ENCODE results near the gene PRICKLE1.

Gene PRICKLE1

DNA sequence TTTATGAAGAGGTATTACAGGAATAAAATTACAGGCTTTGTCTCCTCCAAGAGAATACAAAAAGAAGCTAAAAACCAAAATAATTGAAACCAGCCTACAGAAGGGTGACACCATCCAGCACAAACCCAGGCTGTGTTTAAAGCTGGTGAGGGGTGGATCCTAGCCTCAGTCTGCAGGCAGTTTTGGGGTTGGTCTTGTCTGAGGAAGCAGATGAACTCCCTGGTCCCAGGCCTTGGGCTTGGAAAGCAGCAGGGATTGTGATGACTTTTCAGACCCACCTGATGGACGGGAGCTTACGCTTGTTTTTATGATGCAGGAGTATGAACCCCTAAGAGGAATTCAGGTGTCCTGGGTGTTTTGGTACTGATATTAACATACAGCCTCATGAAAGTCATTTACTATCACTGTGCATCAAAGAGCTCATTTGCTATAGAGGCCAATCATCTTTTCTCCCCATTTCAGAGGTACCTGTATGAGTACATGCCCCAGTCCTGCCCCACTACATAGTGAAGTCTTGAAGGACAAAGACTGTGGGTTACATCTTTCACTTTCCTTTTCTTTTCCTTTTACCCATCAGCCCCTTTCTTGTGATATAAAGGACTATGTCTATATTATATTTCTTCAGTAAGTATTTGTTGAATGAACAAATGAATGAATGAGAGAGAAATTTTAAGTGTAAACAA lies 18.1 kb downstream of the PRICKLE1 start:
- Histone ChIP-seq H4K20me1 (ENCODE audit: insufficient read depth, low read length) (no peaks in the 10 kb centered on the region), H3K79me2 (ENCODE audit: insufficient read depth, low read length) (no peaks in the 10 kb centered on the region), H3K9ac (ENCODE audit: low read length) (no peak overlapping the region), H3K27me3 (ENCODE audit: insufficient read depth, low read length) (no peaks in the 10 kb centered on the region), H3K4me2 (ENCODE audit: low read length) (no peak overlapping the region), H3K9me3 (ENCODE audit: low read length) (no peaks in the 10 kb centered on the region), H3F3A (ENCODE audit: insufficient read depth, low read length) (no peaks in the 10 kb centered on the region), H3K36me3 (ENCODE audit: insufficient read depth, low read length) (no peaks in the 10 kb centered on the region), H3K9me2 (ENCODE audit: low read depth, low read length) (no peaks in the 10 kb centered on the region), H3K4me1 (ENCODE audit: insufficient read depth, low read length, severe bottlenecking) (no peaks in the 10 kb centered on the region), H3K4me3 (ENCODE audit: low read depth, low read length, poor library complexity, severe bottlenecking) (no peak overlapping the region), H2AFZ (ENCODE audit: low read length) (no peak overlapping the region), H3K27ac (ENCODE audit: low read depth, low read length, poor library complexity, severe bottlenecking) (no peak overlapping the region)
- TF ChIP-seq EZH2 (IDR thresholded peaks at IDR 0.05; ENCODE audit: borderline replicate concordance, low read length) = no peak
- TF ChIP-seq CTCF (IDR thresholded peaks at IDR 0.05; ENCODE audit: low read length) = no peak

DNA sequence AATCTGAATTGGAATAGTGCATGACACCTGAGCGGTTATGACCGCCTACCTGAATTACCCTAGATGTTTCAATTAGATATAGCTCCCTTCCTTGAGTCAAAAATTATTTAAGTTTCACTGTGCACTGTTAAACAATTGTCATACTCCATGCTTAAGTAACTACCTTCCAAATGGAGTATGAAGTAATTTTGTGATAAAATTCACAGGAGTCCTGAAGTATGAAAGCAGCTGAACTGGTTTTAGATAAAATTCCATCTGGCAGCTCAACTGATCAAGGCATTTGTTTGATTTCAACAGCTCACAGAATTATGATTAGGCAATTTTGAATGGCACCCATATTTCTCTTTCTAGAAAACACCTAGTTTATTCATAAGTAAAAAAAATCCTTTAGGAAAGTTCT lies 19.5 kb downstream of the PRICKLE1 start:
- Histone ChIP-seq H3K36me3 (ENCODE audit: insufficient read depth, low read length) (no peaks in the 10 kb centered on the region), H3K4me2 (ENCODE audit: low read length) (no peak overlapping the region)

DNA sequence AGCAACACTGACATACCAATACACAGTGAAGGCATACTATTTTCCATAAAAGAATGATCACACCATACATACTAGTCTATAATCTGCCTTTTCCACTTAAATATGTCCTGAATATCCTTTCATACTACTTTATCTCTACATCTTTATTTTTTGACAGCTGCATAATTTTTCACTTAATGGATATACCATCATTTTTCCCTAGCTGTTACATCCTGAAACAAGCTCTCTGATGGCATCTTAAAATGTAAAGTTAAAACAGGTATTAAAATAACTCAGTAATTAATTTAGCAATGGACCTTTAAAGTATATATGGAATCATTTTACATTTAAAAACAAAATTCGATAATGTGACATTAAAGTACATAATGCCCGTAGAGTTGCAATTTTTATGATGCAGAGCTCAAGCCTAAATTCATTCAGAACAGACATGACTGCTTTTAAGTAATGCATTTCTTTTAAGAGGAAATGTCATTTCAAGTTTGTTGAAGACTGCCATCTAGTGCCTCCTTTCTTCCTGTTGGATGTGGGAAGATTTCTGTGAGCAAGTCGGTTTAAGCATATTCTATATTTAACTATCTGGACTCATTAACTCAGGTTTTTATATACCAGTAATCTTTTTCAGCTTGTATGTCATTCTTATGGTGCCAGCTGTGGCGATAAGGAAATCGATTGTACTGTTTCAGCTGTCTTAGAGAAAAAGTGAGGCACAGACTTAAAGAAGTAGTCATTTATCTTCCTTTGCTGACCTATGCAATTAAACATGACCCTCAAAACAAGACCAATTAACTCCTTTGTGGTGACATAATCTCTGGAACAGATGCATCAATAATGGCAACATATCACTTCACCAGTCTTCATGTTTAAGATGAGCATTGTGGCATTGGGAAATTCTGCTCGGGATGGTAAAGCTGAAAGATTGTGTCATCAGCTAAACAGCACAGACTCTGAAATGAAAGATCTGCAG lies 20.3 kb downstream of the PRICKLE1 start:
- no peaks in the 10 kb centered on the region for H4K20me1 ChIP-seq (ENCODE audit: insufficient read depth, low read length)
- no peaks in the 10 kb centered on the region for H3K4me1 ChIP-seq (ENCODE audit: insufficient read depth, low read length, severe bottlenecking)
- H3K27me3 ChIP-seq (ENCODE audit: insufficient read depth, low read length) = no peaks in the 10 kb centered on the region
- H3K9me3 ChIP-seq (ENCODE audit: low read length) = no peaks in the 10 kb centered on the region
- H3K79me2 ChIP-seq (ENCODE audit: insufficient read depth, low read length) = no peaks in the 10 kb centered on the region
- no peak overlapping the region for H3K4me3 ChIP-seq (ENCODE audit: low read depth, low read length, poor library complexity, severe bottlenecking)
- H2AFZ ChIP-seq (ENCODE audit: low read length) = no peak overlapping the region
- H3K9me2 ChIP-seq (ENCODE audit: low read depth, low read length) = no peaks in the 10 kb centered on the region
- H3F3A ChIP-seq (ENCODE audit: insufficient read depth, low read length) = no peaks in the 10 kb centered on the region
- TF ChIP-seq EZH2 (IDR thresholded peaks at IDR 0.05; ENCODE audit: borderline replicate concordance, low read length) (no peak), CTCF (IDR thresholded peaks at IDR 0.05; ENCODE audit: low read length) (peak; percentile 63)
- H3K36me3 ChIP-seq (ENCODE audit: insufficient read depth, low read length) = no peaks in the 10 kb centered on the region
- no peak overlapping the region for H3K4me2 ChIP-seq (ENCODE audit: low read length)
- no peak overlapping the region for H3K27ac ChIP-seq (ENCODE audit: low read depth, low read length, poor library complexity, severe bottlenecking)
- H3K9ac ChIP-seq (ENCODE audit: low read length) = no peak overlapping the region

More for the DNA sequence above, 19.5 kb downstream of the PRICKLE1 start:
- H3K79me2 ChIP-seq (ENCODE audit: insufficient read depth, low read length) = no peaks in the 10 kb centered on the region
- H3K27me3 ChIP-seq (ENCODE audit: insufficient read depth, low read length) = no peaks in the 10 kb centered on the region
- H3K4me3 ChIP-seq (ENCODE audit: low read depth, low read length, poor library complexity, severe bottlenecking) = no peak overlapping the region
- H4K20me1 ChIP-seq (ENCODE audit: insufficient read depth, low read length) = no peaks in the 10 kb centered on the region
- TF ChIP-seq CTCF (IDR thresholded peaks at IDR 0.05; ENCODE audit: low read length) (no peak), EZH2 (IDR thresholded peaks at IDR 0.05; ENCODE audit: borderline replicate concordance, low read length) (no peak)
- no peaks in the 10 kb centered on the region for H3K9me3 ChIP-seq (ENCODE audit: low read length)
- no peak overlapping the region for H3K27ac ChIP-seq (ENCODE audit: low read depth, low read length, poor library complexity, severe bottlenecking)
- no peak overlapping the region for H2AFZ ChIP-seq (ENCODE audit: low read length)
- H3F3A ChIP-seq (ENCODE audit: insufficient read depth, low read length) = no peaks in the 10 kb centered on the region
- no peaks in the 10 kb centered on the region for H3K4me1 ChIP-seq (ENCODE audit: insufficient read depth, low read length, severe bottlenecking)
- no peaks in the 10 kb centered on the region for H3K9me2 ChIP-seq (ENCODE audit: low read depth, low read length)
- H3K9ac ChIP-seq (ENCODE audit: low read length) = no peak overlapping the region

Data from OCI-LY1 (cell line).